Esophagus muscularis mucosa (tissue), 4 donors: ENCODE measurements around the gene FIBIN. TPM values are rescaled to one million over a fixed set of nuclear protein-coding genes. Genes with fewer than 3 reads are reported as not detected.
"Not testable (repeated sequence)": the region's sequence is repeated elsewhere in the genome, so short reads cannot be mapped to it uniquely, and the experiment has no call there.

Experiments
- DNase-seq: peaks from one replicate; pipeline ENCODE4 v3.0.0-alpha.2; 2017; ENCODE audit errors: extremely low spot score
- H3K27ac ChIP-seq, 4 donors: fragments of 200-600 bp; sonication (generic); replicated peaks in 1 of 4; 1 replicate in 3 of 4; 2 replicates in 1 of 4; pipeline ENCODE4 v1.5.1; 2016 to 2019; ENCODE audit warnings: mild to moderate bottlenecking in 1 of 4
- H3K27me3 ChIP-seq, 4 donors: fragments of 200-600 bp; sonication (generic); one replicate each; pipeline versions ENCODE4 v1.5.1 to v1.6.0; 2016 to 2019
- H3K36me3 ChIP-seq, 4 donors: fragments of 200-600 bp; sonication (generic); one replicate each; pipeline ENCODE4 v1.5.1; 2016 to 2019
- H3K4me1 ChIP-seq, 4 donors: fragments of 200-600 bp; sonication (generic); one replicate each; pipeline ENCODE4 v1.5.1; 2016 to 2019
- H3K4me3 ChIP-seq, 4 donors: fragments of 200-600 bp; sonication (generic); 1 replicate in 2 of 4; 2 replicates in 2 of 4; pipeline ENCODE4 v1.5.1; 2016 to 2019; ENCODE audit warnings: mild to moderate bottlenecking in 4 of 4, moderate library complexity in 1 of 4
- H3K9me3 ChIP-seq, 4 donors: fragments of 200-600 bp; sonication (generic); 1 replicate in 3 of 4; 2 replicates in 1 of 4; pipeline ENCODE4 v1.5.1; 2016 to 2019
- EP300 ChIP-seq: sonication (generic); formaldehyde crosslinking; IDR thresholded peaks from one replicate; pipeline ENCODE4 v1.6.1; 2017; ENCODE audit warnings: antibody characterized with exemption
- POLR2A ChIP-seq: fragments of 450-650 bp; IDR thresholded peaks from one replicate; pipeline ENCODE4 v1.6.1; 2017; ENCODE audit warnings: antibody characterized with exemption, moderate library complexity, mild to moderate bottlenecking, low read depth
- POLR2AphosphoS5 ChIP-seq, 2 donors: sonication (generic); formaldehyde crosslinking; IDR thresholded peaks; one replicate each; pipeline ENCODE4 v1.6.1; 2017; ENCODE audit warnings: antibody characterized with exemption in 2 of 2
- WGBS: methylation state at CpG from one replicate; pipeline ENCODE4 v1.1.5; 2018; 5-methylcytosine and 5-hydroxymethylcytosine counted together
- intact Hi-C: fragments of 100-400 bp; cut with DNase I; formaldehyde crosslinking; loops from one replicate; pipeline ENCODE4 v1.15.1; 2023
- total RNA-seq, 4 donors: library from RNA; depleted of rRNA; stranded (reverse); fragments of >200 nt; gene quantifications; one replicate each; pipeline versions ENCODE4 v1.1.0 to v1.2.1, GENCODE V29; 2016
- TF ChIP-seq, protein P1 (sequence below), 3 experiments: fragments of 200-600 bp in 2 of 3; fragments of 450-650 bp in 1 of 3; sonication (generic) in 2 of 3; IDR thresholded peaks; one replicate each; pipeline ENCODE4 v1.5.1; 2017 to 2019; ENCODE audit warnings: antibody characterized with exemption in 3 of 3, mild to moderate bottlenecking in 2 of 3, moderate library complexity in 1 of 3

Gene FIBIN
- total RNA-seq, 4 donors from 2014 or later = 76.4 to 151 (median 101) TPM

GRCh38 chr11:26974996-26975395, 18.9 kb upstream of the FIBIN start:
- no peaks in the 10 kb centered on the region for H3K9me3 ChIP-seq
- 27% methylated on average over 2 of the region's 2 CpGs for WGBS
- peaks cover 0 to 34% (median 30%) of the 10 kb centered on the region in 4 donors for H3K4me1 ChIP-seq
- intact Hi-C loops = loop anchor here (5.0 kb wide), 1 partner anchor 218 kb away; no protein-coding TSS in a partner anchor
- H3K27ac ChIP-seq = peak overlapping the region; percentile 30 to 62 (median 52)
- H3K4me3 ChIP-seq = no peak overlapping the region
- TF ChIP-seq POLR2AphosphoS5 (IDR thresholded peaks at IDR 0.05) = no peak
- H3K36me3 ChIP-seq = no peaks in the 10 kb centered on the region
- no peaks in the 10 kb centered on the region for H3K27me3 ChIP-seq
- no peak for DNase-seq

DNA sequence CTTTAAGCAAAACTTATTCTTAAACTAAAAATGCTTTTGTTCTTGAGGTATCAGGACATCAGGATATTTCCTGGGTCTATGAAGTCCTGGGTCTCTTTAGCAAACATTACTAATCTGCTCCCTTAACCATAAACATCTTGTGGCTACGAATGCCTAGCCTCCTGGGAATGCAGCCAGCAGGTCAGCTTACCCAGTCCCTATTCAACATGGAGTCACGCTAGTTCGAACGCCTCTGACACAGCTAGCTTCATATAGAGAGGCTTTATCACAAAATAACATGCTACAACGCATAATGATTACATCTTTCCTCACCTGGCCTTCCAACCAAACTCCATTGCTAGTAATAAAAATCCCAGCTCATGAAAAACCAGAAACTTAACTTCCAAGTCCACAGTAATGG, 17.5 kb upstream of the FIBIN start:
- TF ChIP-seq POLR2AphosphoS5 (IDR thresholded peaks at IDR 0.05) = no peak
- TF ChIP-seq, protein P1, sequence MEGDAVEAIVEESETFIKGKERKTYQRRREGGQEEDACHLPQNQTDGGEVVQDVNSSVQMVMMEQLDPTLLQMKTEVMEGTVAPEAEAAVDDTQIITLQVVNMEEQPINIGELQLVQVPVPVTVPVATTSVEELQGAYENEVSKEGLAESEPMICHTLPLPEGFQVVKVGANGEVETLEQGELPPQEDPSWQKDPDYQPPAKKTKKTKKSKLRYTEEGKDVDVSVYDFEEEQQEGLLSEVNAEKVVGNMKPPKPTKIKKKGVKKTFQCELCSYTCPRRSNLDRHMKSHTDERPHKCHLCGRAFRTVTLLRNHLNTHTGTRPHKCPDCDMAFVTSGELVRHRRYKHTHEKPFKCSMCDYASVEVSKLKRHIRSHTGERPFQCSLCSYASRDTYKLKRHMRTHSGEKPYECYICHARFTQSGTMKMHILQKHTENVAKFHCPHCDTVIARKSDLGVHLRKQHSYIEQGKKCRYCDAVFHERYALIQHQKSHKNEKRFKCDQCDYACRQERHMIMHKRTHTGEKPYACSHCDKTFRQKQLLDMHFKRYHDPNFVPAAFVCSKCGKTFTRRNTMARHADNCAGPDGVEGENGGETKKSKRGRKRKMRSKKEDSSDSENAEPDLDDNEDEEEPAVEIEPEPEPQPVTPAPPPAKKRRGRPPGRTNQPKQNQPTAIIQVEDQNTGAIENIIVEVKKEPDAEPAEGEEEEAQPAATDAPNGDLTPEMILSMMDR (IDR thresholded peaks at IDR 0.05) = no peak
- TF ChIP-seq EP300 = no peak
- no peak for TF ChIP-seq POLR2A
- intact Hi-C loops = loop anchor here (5.0 kb wide), 1 partner anchor 219 kb away; no protein-coding TSS in a partner anchor
- H3K27me3 ChIP-seq = no peaks in the 10 kb centered on the region
- H3K4me3 ChIP-seq = no peak overlapping the region
- no peaks in the 10 kb centered on the region for H3K9me3 ChIP-seq
- peaks cover 0 to 34% (median 30%) of the 10 kb centered on the region in 4 donors for H3K4me1 ChIP-seq
- WGBS = 79% methylated on average over 5 of the region's 5 CpGs
- no peaks in the 10 kb centered on the region for H3K36me3 ChIP-seq
- peak overlapping the region in 3 of 4 donors; percentile 13 to 58 (median 30) for H3K27ac ChIP-seq
- DNase-seq = no peak

- H3K4me1 ChIP-seq = peaks cover 0 to 34% (median 30%) of the 10 kb centered on the region in 4 donors
- H3K27me3 ChIP-seq, H3K9me3 ChIP-seq, DNase-seq, H3K27ac ChIP-seq, H3K4me3 ChIP-seq, H3K36me3 ChIP-seq: not testable (repeated sequence)
- WGBS = 94% methylated on average over 15 of the region's 15 CpGs
- intact Hi-C loops = loop anchor here (5.0 kb wide), 1 partner anchor 220 kb away; no protein-coding TSS in a partner anchor
Measured at GRCh38 chr11:26977209-26977608, 16.7 kb upstream of the FIBIN start.

DNA sequence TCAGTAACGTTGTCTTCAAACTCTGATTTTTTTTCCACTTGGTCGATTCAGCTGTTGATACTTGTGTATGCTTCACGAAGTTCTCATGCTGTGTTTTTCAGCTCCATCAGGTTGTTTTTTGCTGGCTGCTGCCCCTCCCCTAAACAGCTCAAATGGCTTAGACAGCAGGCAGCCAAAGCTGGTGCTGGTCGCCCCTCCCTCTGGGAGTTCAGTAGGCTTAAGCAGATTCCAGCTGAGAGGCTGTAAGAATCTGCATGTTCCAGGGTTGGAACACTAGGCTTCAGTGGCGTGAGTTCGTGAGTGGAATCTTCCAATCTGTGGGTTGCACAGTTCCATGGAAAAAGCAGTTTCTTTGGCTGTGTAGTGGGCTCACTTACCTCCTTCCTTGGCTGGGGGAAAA, 10.3 kb upstream of the FIBIN start:
- no peak for DNase-seq
- no peaks in the 10 kb centered on the region for H3K4me1 ChIP-seq
- no peaks in the 10 kb centered on the region for H3K9me3 ChIP-seq
- 74% methylated on average over 6 of the region's 6 CpGs for WGBS
- H3K36me3 ChIP-seq = no peaks in the 10 kb centered on the region
- H3K4me3 ChIP-seq = no peak overlapping the region
- H3K27me3 ChIP-seq = no peaks in the 10 kb centered on the region
- H3K27ac ChIP-seq = no peak overlapping the region
- intact Hi-C loops = no loop called here
- TF ChIP-seq POLR2AphosphoS5 (IDR thresholded peaks at IDR 0.05) (no peak), POLR2A (no peak), EP300 (no peak)
- TF ChIP-seq, protein P1 (IDR thresholded peaks at IDR 0.05) = no peak

GRCh38 chr11:26985470-26985869, 8.4 kb upstream of the FIBIN start:
- no peak for TF ChIP-seq POLR2AphosphoS5 (IDR thresholded peaks at IDR 0.05)
- no peak for TF ChIP-seq EP300
- TF ChIP-seq, protein P1 (IDR thresholded peaks at IDR 0.05) = no peak
- no peak for TF ChIP-seq POLR2A
- intact Hi-C loops = no loop called here
- Histone ChIP-seq H3K4me3 (no peak overlapping the region), H3K9me3 (no peaks in the 10 kb centered on the region), H3K36me3 (no peaks in the 10 kb centered on the region), H3K27me3 (no peaks in the 10 kb centered on the region), H3K4me1 (no peaks in the 10 kb centered on the region), H3K27ac (no peak overlapping the region)
- WGBS = 56% methylated on average over 1 of the region's 1 CpG
- no peak for DNase-seq

DNA sequence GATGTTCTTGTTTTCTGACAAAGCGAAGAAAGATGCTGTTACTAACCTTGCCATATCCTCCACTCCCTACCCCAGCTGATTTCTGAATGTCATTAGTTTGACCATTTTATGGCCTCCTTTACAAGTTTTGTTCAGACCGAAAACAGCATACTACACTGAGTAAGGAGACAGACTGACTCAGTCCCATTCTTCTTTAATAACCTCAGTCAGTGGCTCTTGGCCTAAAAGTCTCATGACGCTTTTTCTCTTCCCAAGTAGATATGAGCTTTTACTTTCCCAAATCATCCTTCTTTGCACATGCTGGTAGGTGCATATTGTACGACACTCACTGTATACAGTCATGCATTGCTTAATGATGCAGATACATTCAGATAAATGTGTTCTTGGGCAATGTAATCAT, 8.0 kb upstream of the FIBIN start:
- intact Hi-C loops = no loop called here
- Histone ChIP-seq H3K4me1 (no peaks in the 10 kb centered on the region), H3K27ac (no peak overlapping the region), H3K27me3 (no peaks in the 10 kb centered on the region), H3K9me3 (no peaks in the 10 kb centered on the region), H3K4me3 (no peak overlapping the region), H3K36me3 (no peaks in the 10 kb centered on the region)
- WGBS = 67% methylated on average over 4 of the region's 4 CpGs
- TF ChIP-seq EP300 (no peak), POLR2A (no peak), POLR2AphosphoS5 (IDR thresholded peaks at IDR 0.05) (no peak)
- TF ChIP-seq, protein P1 (IDR thresholded peaks at IDR 0.05) = no peak
- no peak for DNase-seq
